HL-60 (cell line): ENCODE results near the gene ZNF518B.

Experiments used
- GABPA ChIP-seq: IDR thresholded peaks from 2 replicates; pipeline ENCODE4 v1.6.1; 2012; ENCODE audit warnings: low read depth
- POLR2AphosphoS5 ChIP-seq: IDR thresholded peaks from 2 replicates; pipeline ENCODE4 v1.6.1; 2012; ENCODE audit warnings: low read depth
- SPI1 ChIP-seq: IDR thresholded peaks from 2 replicates; pipeline ENCODE4 v1.6.1; 2012; ENCODE audit warnings: low read depth, mild to moderate bottlenecking, borderline replicate concordance
- TF ChIP-seq, protein P1 (sequence below): IDR thresholded peaks from one replicate; pipeline ENCODE4 v1.5.1; 2011; ENCODE audit warnings: low read length, control low read depth, inconsistent platforms; ENCODE audit not compliant: insufficient read depth
- TF ChIP-seq, protein P2 (sequence below): IDR thresholded peaks from 2 replicates; pipeline ENCODE4 v1.6.1; 2012; ENCODE audit warnings: low read depth; ENCODE audit not compliant: insufficient replicate concordance

DNA sequence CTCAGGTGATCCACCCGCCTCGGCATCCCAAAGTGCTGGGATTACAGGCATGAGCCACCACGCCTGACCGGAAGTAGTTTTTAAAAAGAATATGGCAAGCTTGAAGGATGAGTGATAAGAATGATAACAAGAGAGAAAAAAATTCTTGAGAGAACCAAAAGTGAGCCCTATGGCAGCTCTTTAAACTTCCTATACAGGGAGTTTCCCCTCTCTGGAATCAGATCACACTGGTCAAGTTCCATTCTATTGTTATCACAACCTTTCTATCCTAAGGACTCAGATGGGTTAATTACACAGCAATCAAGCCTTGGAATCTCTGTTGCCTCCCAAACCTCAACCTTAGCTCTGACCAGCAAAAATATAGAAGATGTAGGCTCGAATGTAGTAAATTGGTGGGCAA, 33.8 kb upstream of the ZNF518B start:
- TF ChIP-seq, protein P1, sequence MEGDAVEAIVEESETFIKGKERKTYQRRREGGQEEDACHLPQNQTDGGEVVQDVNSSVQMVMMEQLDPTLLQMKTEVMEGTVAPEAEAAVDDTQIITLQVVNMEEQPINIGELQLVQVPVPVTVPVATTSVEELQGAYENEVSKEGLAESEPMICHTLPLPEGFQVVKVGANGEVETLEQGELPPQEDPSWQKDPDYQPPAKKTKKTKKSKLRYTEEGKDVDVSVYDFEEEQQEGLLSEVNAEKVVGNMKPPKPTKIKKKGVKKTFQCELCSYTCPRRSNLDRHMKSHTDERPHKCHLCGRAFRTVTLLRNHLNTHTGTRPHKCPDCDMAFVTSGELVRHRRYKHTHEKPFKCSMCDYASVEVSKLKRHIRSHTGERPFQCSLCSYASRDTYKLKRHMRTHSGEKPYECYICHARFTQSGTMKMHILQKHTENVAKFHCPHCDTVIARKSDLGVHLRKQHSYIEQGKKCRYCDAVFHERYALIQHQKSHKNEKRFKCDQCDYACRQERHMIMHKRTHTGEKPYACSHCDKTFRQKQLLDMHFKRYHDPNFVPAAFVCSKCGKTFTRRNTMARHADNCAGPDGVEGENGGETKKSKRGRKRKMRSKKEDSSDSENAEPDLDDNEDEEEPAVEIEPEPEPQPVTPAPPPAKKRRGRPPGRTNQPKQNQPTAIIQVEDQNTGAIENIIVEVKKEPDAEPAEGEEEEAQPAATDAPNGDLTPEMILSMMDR = no peak
- TF ChIP-seq GABPA = no peak
- TF ChIP-seq, protein P2, sequence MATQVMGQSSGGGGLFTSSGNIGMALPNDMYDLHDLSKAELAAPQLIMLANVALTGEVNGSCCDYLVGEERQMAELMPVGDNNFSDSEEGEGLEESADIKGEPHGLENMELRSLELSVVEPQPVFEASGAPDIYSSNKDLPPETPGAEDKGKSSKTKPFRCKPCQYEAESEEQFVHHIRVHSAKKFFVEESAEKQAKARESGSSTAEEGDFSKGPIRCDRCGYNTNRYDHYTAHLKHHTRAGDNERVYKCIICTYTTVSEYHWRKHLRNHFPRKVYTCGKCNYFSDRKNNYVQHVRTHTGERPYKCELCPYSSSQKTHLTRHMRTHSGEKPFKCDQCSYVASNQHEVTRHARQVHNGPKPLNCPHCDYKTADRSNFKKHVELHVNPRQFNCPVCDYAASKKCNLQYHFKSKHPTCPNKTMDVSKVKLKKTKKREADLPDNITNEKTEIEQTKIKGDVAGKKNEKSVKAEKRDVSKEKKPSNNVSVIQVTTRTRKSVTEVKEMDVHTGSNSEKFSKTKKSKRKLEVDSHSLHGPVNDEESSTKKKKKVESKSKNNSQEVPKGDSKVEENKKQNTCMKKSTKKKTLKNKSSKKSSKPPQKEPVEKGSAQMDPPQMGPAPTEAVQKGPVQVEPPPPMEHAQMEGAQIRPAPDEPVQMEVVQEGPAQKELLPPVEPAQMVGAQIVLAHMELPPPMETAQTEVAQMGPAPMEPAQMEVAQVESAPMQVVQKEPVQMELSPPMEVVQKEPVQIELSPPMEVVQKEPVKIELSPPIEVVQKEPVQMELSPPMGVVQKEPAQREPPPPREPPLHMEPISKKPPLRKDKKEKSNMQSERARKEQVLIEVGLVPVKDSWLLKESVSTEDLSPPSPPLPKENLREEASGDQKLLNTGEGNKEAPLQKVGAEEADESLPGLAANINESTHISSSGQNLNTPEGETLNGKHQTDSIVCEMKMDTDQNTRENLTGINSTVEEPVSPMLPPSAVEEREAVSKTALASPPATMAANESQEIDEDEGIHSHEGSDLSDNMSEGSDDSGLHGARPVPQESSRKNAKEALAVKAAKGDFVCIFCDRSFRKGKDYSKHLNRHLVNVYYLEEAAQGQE = no peak
- TF ChIP-seq POLR2AphosphoS5 = no peak
- TF ChIP-seq SPI1 = no peak
